ENCODE measurements around the gene LLGL2.
"Not testable (repeated sequence)": the region's sequence is repeated elsewhere in the genome, so short reads cannot be mapped to it uniquely, and the experiment has no call there.

LLGL2 gene

DNA sequence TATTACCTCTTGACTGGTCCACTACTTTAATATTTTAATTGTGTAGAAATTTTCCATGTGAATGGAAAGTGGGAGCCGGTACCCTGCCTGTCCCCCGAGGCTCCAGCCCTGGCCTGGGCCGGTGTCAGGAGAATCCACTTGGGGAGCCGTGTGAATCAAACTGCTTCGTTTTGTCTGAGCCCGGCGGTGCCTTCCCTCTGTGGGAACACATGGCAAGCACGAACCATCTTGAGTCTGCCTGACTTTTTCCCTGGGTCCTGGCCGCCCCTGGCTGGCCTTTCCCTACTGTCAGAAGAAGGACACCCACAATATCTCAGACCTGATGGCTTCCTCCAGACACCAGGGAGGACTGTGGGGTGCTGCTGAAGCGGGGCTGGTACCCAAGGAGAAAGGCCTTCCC lies 49.7 kb downstream of the LLGL2 start:
- no peak overlapping the region for H3K4me3 ChIP-seq (ENCODE audit: low read depth, low read length)
- DNase-seq (ENCODE audit: low read depth) = no peak
- TF ChIP-seq, protein P1, sequence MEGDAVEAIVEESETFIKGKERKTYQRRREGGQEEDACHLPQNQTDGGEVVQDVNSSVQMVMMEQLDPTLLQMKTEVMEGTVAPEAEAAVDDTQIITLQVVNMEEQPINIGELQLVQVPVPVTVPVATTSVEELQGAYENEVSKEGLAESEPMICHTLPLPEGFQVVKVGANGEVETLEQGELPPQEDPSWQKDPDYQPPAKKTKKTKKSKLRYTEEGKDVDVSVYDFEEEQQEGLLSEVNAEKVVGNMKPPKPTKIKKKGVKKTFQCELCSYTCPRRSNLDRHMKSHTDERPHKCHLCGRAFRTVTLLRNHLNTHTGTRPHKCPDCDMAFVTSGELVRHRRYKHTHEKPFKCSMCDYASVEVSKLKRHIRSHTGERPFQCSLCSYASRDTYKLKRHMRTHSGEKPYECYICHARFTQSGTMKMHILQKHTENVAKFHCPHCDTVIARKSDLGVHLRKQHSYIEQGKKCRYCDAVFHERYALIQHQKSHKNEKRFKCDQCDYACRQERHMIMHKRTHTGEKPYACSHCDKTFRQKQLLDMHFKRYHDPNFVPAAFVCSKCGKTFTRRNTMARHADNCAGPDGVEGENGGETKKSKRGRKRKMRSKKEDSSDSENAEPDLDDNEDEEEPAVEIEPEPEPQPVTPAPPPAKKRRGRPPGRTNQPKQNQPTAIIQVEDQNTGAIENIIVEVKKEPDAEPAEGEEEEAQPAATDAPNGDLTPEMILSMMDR (IDR thresholded peaks at IDR 0.05; ENCODE audit: control insufficient read depth, extremely low read depth, insufficient read depth) = no peak

DNA sequence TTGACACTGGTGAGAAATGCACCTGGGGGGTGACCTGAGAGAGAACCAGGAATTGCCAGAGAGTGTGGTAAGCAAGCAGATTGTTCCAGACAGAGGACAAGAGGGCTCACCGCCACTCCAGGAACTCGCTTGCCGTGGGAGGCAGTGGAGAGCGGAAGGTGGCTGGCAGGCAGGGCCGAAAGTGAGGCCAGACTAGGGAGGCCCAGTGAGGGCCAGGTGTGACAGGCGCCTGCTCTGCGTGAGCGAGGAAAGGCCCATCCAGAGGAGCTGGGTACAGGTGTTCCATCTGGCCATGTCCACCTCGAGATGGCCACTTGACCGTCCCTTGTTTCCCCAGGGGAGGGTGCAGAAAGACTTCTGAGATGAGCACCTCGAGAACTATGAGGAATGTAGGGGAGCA lies 50.2 kb downstream of the LLGL2 start:
- no peak overlapping the region for H3K4me3 ChIP-seq (ENCODE audit: low read depth, low read length)
- TF ChIP-seq, protein P1 (IDR thresholded peaks at IDR 0.05; ENCODE audit: control insufficient read depth, extremely low read depth, insufficient read depth) = no peak
- no peak for DNase-seq (ENCODE audit: low read depth)

DNA sequence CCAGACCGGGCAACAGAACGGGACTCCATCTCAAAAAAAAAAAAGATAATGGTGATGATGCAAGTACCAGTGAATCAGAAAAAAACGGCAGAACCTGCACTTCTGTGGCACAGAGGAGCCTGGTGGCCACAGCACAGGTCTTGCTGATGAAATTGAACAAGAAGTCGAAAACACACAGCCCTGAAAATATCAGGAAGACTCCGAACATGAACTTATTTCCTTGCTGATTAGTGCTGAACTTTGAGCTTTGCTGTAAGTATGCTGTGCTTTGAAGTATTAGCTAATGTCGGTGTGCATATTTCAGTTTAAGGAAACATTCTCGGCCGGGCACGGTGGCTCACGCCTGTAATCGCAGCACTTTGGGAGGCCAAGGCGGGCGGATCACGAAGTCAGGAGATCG lies 51.2 kb downstream of the LLGL2 start:
- H3K4me3 ChIP-seq (ENCODE audit: low read depth, low read length) = no peak overlapping the region
- TF ChIP-seq, protein P1 (IDR thresholded peaks at IDR 0.05; ENCODE audit: control insufficient read depth, extremely low read depth, insufficient read depth) = no peak
- DNase-seq (ENCODE audit: low read depth) = no peak

DNA sequence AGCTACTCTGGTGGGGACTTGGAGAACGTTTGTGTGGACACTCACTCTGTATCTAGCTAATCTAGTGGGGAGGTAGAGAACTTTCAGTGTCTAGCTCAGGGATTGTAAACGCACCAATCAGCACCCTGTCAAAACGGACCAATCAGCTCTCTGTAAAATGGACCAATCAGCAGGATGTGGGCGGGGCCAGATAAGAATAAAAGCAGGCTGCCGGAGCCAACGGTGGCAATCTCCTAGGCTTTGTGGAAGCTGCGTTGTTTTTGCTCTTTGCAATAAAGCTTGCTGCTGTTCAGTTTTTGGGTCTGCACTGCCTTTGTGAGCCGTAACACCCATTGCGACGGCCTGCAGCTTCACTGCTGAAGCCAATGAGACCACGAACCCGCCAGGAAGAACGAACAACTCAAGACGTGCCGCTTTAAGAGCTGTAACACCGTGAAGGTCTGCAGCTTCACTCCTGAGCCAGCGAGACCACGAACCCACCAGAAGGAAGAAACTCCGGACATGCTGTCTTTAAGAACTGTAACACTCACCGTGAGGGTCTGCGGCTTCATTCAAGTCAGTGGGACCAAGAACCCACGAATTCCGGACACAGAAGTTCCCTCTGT lies 55.7 kb downstream of the LLGL2 start:
- H3K4me3 ChIP-seq (ENCODE audit: low read depth, low read length); DNase-seq (ENCODE audit: low read depth): not testable (repeated sequence)

DNA sequence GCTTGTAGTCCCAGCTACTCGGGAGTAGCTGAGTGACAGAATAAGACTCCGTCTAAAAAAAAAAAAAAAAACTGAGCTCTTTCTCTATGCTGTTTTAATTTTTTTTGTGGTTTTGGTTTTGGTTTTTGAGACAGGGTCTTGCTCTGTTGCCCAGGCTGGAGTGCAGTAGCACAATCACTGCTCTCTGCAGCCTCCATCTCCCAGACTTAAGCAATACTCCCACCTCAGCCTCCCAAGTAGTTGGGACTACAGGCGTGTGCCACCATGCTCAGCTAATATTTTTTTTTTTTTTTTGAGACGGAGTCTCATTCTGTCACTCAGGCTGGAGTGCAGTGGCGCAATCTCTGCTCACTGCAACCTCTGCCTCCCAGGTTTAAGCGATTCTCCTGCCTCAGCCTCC lies 57.7 kb downstream of the LLGL2 start:
- H3K4me3 ChIP-seq (ENCODE audit: low read depth, low read length); DNase-seq (ENCODE audit: low read depth): not testable (repeated sequence)

DNA sequence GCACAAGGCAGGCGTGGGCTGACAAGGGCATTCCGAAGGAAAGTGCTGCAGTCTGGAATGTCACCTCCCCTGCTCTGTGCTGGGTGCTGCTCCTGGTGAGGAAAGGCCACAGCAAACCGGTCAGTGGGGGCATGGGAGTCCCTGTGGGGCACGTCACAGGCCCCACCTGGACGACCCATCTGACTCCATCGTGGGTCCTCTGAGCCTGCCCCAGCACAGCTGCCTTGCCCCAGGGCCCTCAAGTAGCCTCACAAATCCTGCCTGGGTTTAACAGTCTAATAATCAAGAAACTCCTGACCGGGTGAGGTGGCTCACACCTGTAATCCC lies 59.3 kb downstream of the LLGL2 start:
- DNase-seq (ENCODE audit: low read depth) = no peak
- H3K4me3 ChIP-seq (ENCODE audit: low read depth, low read length) = no peak overlapping the region

DNA sequence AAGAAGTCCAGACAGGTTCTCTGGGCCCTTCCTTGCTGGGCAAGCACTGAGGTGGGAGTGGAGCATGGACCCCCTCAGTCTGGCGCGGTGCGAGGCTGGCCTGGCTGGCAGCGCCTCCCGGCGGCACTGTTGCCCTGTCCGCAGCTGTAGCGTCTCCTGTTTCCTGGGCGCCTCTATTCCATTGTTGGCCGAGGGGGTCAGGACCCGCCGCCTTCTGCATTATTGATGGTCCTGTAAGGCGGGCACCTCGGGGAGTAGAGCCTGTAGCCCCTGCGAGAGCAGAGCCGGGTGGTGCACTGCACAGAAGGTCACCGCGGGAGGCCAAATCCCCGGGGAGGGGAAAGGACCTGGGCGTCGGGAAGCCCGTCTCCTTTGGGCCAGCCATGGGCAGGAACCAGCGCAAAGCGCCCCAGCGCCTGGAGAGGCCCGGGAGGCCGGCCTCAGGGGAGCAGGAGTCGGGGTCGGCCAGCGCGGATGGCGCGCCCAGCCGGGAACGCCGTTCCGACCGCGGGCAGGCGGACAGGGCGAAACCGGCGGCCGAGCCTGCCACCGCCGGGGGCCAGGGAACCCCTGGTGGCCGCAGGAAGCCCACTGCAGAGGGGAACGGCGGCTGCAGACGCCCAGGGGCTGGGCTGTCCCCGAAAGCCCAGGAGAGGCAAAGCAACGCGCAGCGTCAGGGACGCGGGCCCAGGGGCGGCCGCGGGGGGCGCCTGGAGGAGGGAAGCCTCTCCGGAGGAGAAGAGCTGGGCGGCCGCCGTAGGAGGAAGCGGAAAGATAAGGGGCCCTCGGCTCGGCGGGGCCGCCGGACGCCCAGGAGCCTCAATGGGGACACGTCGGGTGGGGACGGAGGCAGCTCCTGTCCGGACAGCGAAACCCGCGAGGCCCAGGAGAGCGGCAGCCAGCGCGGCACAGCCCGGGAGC lies 62.4 kb downstream of the LLGL2 start, which contains the start of gene MYO15B:
MYO15B (plus strand) TSS at position 126 of the 921 bp plus-strand sequence; CDS start at position 384, 258 bp downstream.
- no peak for DNase-seq (ENCODE audit: low read depth)
- TF ChIP-seq, protein P1 (IDR thresholded peaks at IDR 0.05; ENCODE audit: control insufficient read depth, extremely low read depth, insufficient read depth) = no peak
- no peak within 1 kb of the TSS for H3K4me3 ChIP-seq (ENCODE audit: low read depth, low read length)

More for the DNA sequence above, 59.3 kb downstream of the LLGL2 start:
- TF ChIP-seq, protein P1 (IDR thresholded peaks at IDR 0.05; ENCODE audit: control insufficient read depth, extremely low read depth, insufficient read depth) = no peak

DNA sequence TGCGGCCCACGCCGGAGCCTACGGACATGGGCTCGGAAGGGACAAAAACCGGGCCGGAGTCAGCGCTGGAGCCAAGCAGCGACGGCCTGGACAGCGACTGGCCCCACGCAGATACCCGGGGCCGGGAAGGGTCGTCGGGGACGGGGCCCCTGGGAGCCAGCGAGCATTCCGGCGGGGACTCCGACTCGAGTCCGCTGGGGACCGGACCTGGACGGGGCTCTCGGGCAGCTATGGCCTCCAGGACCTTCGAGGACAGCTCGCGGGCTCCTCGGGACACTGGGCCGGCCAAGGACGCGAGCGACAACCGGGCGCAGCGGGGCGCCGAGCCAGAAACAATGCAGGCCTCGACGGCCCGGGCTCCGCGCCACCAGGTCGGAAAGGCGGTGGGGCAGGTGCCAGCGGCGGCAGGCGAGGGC lies 63.1 kb downstream of the LLGL2 start:
- H3K4me3 ChIP-seq (ENCODE audit: low read depth, low read length) = no peak overlapping the region
- no peak for DNase-seq (ENCODE audit: low read depth)
- TF ChIP-seq, protein P1 (IDR thresholded peaks at IDR 0.05; ENCODE audit: control insufficient read depth, extremely low read depth, insufficient read depth) = no peak

All from LNCaP clone FGC (cell line).